ENCODE results near the gene MEGF6. TPM values are rescaled to one million over a fixed set of nuclear protein-coding genes. Genes with fewer than 3 reads are reported as not detected.
"Not testable (repeated sequence)": the region's sequence is repeated elsewhere in the genome, so short reads cannot be mapped to it uniquely, and the experiment has no call there.

MEGF6 gene
- total and polyA plus RNA-seq, 2 of the 8 experiments (the other 6 are each of a cell fraction or from before 2014, with no cell fraction given) = 4.1 to 14.8 TPM

- H3K79me1 ChIP-seq (ENCODE audit: low read depth, low read length); FAIRE-seq; H4K91ac ChIP-seq (replicated peaks; ENCODE audit: insufficient read length, low read length); H3K79me2 ChIP-seq (ENCODE audit: control insufficient read depth in 1 of 2, insufficient read depth in 2 of 2, low read length in 2 of 2); H2BK12ac ChIP-seq (ENCODE audit: low read depth, low read length); H2BK5ac ChIP-seq (ENCODE audit: low read depth, low read length); H3K36me3 ChIP-seq (ENCODE audit: control insufficient read depth in 2 of 4, insufficient read depth in 4 of 4, low read length in 3 of 4); H3K4ac ChIP-seq (replicated peaks; ENCODE audit: insufficient read length, low read depth, low read length); H2BK20ac ChIP-seq (ENCODE audit: low read length); H2BK120ac ChIP-seq (replicated peaks; ENCODE audit: low read depth, low read length); H2AFZ ChIP-seq (ENCODE audit: low read length); H3K4me2 ChIP-seq (ENCODE audit: insufficient read depth in 1 of 2, low read depth in 2 of 2, low read length in 2 of 2); H3K27ac ChIP-seq (ENCODE audit: low read depth, low read length); H3K23me2 ChIP-seq (ENCODE audit: low read depth, low read length); H4K8ac ChIP-seq (ENCODE audit: extremely low read depth, insufficient read depth, low read length); H2BK15ac ChIP-seq (ENCODE audit: low read length); H3K4me3 ChIP-seq (ENCODE audit: extremely low read depth in 1 of 4, insufficient read depth in 2 of 4, low read depth in 3 of 4, low read length in 4 of 4); H3K56ac ChIP-seq (replicated peaks; ENCODE audit: insufficient read length, low read depth, low read length); H2AK5ac ChIP-seq (ENCODE audit: low read depth, low read length); H4K5ac ChIP-seq (ENCODE audit: insufficient read length, low read depth, low read length); DNase-seq (ENCODE audit: low read depth in 1 of 2, low spot score in 2 of 2); H3K27me3 ChIP-seq (replicated peaks in 1 of 4; ENCODE audit: control insufficient read depth in 3 of 4, extremely low read depth in 1 of 4, insufficient read depth in 3 of 4, low read length in 3 of 4); H3K14ac ChIP-seq (ENCODE audit: insufficient read length); H3K4me1 ChIP-seq (replicated peaks in 1 of 4; ENCODE audit: control insufficient read depth in 3 of 4, insufficient read depth in 4 of 4, low read length in 3 of 4); H3K9ac ChIP-seq (replicated peaks in 1 of 4; ENCODE audit: extremely low read depth in 1 of 4, low read depth in 3 of 4, low read length in 3 of 4); H4K20me1 ChIP-seq (replicated peaks in 1 of 2; ENCODE audit: control insufficient read depth in 1 of 2, insufficient read depth in 2 of 2, low read length in 2 of 2); H3K23ac ChIP-seq (ENCODE audit: insufficient read length); H3K18ac ChIP-seq (ENCODE audit: extremely low read depth, low read length): not testable (repeated sequence)
- 90% methylated on average over 18 of the region's 21 CpGs; no CpG with 5 or more reads in 1 of the 2 experiments for WGBS, 2 experiments (ENCODE audit: extremely low coverage in 1 of 2, insufficient coverage in 1 of 2, insufficient read length in 1 of 2, insufficient replicate concordance in 2 of 2, low coverage in 1 of 2, low lambda C conversion rate in 2 of 2, missing lambda C conversion rate in 1 of 2)
- ChIA-PET POLR2A (ENCODE audit: partially characterized antibody) (interaction anchor here (0.6 to 0.7 kb wide), 2 partner anchors 54 to 95 kb away, joined by 3 to 4 read pairs; no protein-coding TSS in a partner anchor), CTCF (ENCODE audit: partially characterized antibody) (interaction anchor here (1.1 to 1.7 kb wide), 5 partner anchors 9 to 131 kb away, joined by 3 to 7 read pairs (median 5); no protein-coding TSS in a partner anchor)
- H3K9me3 ChIP-seq (ENCODE audit: insufficient read depth in 2 of 2, low read depth in 1 of 2, low read length in 1 of 2) = peaks cover 11 to 12% of the 10 kb centered on the region in 2 experiments; a peak in 2 of 4 replicates
Measured at GRCh38 chr1:3583751-3584150, 27.6 kb downstream of the MEGF6 start.

Measured in H1 (cell line).